Measurements from ENCODE around the gene NPIPA1.
"Not testable (repeated sequence)": the region's sequence is repeated elsewhere in the genome, so short reads cannot be mapped to it uniquely, and the experiment has no call there.

Gene NPIPA1

GRCh38 chr16:14930971-14931370 lies 6.3 kb upstream of the NPIPA1 start:
- DNase-seq, result not testable (repeated sequence)

DNA sequence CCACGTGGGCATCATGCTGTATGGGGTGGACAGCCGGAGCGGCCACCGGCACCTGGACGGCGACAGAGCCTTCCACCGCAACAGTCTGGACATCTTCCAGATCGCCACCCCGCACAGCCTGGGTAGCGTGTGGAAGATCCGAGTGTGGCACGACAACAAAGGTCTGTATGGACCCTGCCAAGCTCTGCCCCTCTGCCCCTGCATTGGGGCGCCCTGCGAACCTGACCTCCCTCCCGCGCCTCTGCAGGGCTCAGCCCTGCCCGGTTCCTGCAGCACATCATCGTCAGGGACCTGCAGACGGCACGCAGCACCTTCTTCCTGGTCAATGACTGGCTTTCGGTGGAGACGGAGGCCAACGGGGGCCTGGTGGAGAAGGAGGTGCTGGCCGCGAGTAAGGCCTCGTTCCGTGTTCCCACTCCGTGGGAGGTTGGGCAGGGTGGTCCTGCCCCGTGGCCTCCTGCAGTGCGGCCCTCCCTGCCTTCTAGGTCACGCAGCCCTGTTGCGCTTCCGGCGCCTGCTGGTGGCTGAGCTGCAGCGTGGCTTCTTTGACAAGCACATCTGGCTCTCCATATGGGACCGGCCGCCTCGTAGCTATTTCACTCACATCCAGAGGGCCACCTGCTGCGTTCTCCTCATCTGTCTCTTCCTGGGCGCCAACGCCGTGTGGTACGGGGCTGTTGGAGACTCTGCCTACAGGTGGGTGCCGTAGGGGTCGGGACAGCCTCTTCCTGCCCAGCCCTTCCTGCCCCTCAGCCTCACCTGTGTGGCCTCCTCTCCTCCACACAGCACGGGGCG lies 4.5 kb upstream of the NPIPA1 start:
- not testable (repeated sequence) for DNase-seq

DNA sequence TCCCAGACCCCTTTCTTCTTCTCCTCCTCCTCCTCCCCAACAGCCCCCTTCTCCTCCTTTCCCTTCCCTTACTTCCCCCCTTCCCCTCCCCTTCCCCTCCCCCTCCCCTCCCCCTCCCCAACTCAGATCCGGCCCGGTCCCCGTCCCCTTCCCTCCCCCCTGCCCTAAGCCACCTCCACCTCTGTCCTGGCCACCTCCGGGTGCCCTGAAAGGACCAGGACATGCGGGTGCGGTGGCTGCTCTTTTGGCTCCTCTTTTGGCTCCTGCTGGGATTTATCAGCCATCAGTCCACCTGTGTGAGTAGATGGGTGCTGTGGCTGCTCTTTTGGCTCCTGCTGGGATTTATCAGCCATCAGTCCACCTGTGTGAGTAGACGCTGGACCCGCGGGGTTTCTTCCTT lies 751 bp downstream of the NPIPA1 start:
- not testable (repeated sequence) for DNase-seq

- DNase-seq, result not testable (repeated sequence)
These were observed 5.4 kb downstream of the NPIPA1 start for GRCh38 chr16:14942686-14943085.

GRCh38 chr16:14955546-14956231 lies 18.4 kb downstream of the NPIPA1 start:
- no peak for DNase-seq

GRCh38 chr16:14957576-14958322 lies 20.5 kb downstream of the NPIPA1 start:
- no peak for DNase-seq

GRCh38 chr16:14958323-14958600 lies 21.0 kb downstream of the NPIPA1 start:
- DNase-seq, result no peak

DNA sequence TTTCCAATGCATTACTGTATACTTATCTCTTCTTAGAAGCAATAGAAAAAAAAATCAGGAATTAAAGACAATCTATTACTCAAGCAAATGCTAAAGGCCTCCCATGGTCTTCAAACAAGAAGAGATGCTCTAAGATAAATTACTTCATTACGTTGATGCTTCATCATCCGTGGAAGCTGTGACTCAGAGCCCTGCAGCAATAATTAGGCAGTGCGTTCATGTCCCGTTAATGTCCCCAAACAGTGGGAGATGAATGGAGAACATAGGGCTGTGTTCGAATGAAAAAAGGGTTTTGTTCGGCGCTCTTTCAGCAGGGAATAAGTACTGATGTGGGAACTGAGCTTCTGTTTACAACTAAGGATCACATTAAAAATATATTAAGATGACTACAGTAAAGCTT lies 21.7 kb downstream of the NPIPA1 start:
- no peak for DNase-seq

DNA sequence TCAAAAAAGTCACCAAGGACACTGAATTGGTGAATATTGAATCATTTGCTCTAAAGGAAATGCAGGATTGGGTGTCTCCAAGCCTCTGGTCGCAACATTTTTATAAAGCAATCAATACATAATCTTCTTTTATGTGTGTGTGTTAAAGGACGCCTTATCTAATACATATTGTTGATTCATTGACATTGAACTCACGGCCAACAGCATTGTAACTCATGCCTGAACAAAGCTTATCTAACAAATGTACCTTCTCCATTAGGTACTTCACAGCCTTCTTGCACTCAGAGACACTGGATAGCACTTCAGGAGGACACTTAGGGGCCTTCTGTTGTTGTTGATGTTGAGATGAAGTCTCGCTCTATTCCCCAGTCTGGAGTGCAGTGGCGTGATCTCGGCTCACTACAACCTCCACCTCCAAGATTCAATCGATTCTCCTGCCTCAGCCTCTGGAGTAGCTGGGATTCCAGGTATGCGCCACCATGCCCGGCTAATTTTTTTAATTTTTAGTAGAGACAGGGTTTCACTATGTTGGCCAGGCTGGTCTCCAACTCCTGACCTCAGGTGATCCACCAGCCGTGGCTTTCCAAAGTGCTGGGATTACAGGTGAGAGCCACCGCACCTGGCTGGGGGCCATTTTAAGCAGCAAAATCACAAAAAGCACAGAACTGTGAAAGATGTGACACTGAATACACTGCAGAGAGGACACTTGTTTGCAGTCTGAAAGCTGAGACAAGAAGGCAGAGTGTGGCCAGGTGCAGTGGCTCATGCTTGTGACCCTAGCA lies 24.4 kb downstream of the NPIPA1 start:
- no peak for DNase-seq

GRCh38 chr16:14963281-14964173 lies 26.3 kb downstream of the NPIPA1 start:
- DNase-seq, result no peak

DNA sequence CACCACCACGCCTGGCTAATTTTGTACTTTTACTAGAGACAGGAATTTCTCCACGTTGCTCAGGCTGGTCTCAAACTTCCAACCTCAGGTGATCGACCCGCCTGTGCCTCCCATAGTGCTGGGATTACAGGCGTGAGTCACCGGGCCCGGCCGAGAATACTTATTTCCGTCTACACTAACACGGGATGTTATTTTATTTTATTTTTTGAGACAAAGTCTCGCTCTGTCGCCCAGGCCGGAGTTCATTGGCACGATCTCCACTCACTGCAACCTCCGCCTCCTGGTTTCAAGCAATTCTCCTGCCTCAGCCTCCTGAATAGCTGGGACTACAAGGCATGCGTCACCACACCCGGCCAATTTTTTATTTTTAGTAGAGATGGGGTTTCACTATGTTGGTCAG lies 28.1 kb downstream of the NPIPA1 start:
- DNase-seq, result no peak

DNA sequence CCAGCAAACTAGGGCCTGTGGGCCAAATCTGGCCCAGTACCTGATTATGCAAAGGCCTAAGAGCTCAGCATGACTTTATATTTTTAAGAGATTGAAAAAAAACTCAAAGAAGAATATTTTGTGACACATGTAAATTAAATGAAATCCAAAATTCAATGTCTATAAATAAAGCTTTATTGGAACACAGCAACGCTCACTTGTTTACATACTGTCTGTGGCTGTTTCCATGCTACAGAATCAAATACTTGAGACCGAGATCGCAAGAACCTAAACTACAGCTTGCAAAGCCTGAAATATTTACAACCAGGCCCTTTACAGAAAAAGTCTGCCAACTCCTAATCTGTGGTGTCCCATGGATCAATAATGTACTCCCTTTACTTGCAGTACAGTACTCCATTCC lies 32.6 kb downstream of the NPIPA1 start:
- DNase-seq, result not testable (repeated sequence)

- DNase-seq, result peak; percentile 82
These were observed 34.5 kb downstream of the NPIPA1 start for GRCh38 chr16:14971621-14972228.

DNA sequence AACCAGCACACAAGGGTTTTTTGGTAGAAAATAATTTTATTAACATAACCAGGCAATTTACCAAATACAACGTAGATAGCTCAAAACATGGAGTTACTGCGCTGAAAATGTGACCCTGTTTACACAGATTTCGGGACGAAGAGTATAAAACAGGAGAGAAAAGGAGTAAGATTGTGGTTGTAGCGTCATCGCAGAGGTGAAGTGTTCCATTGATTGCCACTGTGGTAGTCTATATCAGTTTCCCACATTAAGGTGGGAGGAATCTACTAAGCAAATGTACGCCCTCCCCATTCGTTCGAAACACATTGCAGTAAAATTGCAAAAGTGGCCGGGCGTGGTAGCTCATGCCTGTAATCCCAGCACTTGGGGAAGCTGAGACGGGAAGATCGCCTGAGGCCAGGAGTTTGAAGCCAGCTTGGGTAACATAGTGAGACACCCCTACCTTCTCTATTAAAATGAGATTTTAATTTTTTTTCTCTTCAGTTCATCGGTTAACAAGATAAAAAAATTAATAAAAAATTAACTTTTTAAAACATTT lies 36.6 kb downstream of the NPIPA1 start:
- DNase-seq, result peak; percentile 66

DNA sequence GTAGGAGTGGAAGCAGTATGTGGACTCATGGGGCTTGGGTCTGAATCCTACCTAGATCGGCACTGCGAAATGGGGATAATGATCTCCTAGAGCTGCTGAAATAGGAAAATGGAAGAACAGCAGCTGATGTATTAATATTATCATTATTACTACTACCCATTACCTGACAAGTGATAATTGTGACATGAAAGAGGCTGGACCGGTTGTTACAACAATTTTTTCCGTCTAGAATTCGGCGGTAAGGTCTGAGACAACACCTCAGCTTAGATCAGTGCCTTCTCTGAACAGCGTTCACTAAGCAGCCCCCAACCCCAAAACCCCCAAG lies 37.0 kb downstream of the NPIPA1 start:
- not testable (repeated sequence) for DNase-seq

DNA sequence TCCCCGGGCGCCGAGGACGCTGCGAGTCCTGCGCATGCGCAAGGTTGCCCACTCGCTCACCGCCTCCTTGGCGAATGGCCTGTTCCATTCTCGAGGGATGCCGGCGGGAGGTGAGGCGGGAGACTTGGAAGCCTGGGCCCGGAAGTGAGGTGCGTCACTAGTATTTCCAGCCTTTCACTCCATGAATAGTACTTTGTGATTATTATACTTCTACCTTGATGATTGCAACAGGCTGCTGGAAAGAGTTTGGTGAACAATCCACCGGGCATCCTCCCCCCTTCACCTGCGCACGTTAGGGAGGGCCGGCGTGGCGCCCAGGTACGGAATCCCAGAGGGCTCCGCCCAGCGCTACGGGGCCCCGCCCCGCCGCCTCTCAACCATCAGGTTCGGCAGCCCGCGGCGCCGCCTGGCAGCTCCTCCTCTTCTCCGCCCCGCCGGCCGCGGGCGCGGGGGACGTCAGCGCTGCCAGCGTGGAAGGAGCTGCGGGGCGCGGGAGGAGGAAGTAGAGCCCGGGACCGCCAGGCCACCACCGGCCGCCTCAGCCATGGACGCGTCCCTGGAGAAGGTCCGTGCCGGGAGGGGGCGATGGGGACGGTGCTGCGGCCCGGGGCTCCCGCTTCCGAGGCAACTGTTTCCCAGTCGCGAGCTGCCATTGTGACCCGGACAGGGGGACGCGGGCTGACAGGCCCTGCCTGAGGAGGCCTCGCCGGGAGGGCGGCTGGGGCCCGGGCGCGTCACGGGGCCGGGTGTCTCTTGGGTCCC lies 37.6 kb downstream of the NPIPA1 start, which contains the start of gene PDXDC1:
PDXDC1 (plus strand) TSS at position 371 of the 762 bp plus-strand sequence; CDS start at position 545, 174 bp downstream.
- peak; percentile 99 for DNase-seq

GRCh38 chr16:14975418-14976194 lies 38.4 kb downstream of the NPIPA1 start:
- DNase-seq, result peak; percentile 60

- DNase-seq, result peak; percentile 17
These were observed 39.9 kb downstream of the NPIPA1 start for GRCh38 chr16:14976971-14977736.

DNA sequence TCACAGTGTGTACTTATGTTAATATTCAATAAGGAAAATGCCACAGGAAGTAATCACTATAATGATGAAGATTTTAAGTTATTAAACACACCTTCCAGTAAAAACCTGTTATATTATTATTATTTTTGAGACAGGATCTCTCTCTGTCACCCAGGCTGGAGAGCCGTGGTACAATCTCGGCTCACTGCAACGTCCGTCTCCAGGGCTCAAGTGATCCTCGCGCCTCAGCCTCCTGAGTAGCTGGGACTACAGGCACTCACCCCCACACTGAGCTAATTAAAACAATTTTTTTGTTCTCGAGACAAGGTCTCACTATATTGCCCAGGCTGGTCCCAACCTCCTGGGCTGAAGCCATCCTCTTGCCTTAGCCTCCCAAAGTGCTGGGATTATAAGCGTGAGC lies 41.0 kb downstream of the NPIPA1 start:
- DNase-seq, result not testable (repeated sequence)
